ENCODE data around the gene TRERF1.

TRERF1 gene

DNA sequence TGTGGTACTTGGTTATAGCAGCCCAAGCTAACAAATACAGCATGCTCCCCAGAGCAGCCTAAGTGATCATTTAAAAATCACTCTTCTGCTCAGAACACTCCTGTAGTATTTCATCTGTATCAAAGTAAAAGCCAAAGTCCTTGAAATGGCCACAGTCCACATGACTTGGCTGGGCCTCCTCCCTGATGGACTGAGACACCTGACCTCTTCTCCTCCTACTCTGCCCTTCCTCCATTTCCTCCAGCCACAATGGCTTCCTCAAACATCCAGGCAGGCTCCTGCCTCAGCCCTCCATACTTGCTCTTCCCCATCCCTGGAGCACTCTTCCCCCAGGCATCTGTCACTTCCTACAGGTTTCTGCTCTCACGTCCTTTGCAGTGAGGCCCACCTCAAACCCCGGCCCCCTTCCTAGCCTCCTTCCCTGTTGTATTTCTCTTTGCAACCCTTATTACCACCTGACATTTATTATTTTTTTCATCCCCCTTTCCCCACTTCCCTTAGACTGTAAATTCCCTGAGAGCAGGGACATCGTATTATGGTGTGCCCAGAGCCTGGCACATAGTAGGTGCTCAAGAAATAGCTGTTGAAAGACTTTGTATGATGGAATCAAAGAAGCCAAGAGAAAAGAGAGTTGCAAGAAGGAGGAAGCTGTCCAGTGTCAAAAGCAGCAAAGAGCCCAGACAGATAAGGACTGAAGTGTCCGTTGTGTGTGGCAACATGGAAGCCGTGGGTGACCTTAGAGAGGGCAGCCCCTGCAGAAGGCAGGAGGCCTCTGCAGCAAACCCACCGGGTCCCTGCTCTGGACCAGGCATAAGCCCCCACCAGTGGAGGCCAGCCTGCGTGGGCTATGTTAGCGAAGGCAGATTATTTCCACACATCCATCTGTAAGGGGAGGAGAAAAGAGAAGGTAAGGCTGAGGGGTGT, 87.5 kb downstream of the TRERF1 start:
- DNase-seq, result no peak

DNA sequence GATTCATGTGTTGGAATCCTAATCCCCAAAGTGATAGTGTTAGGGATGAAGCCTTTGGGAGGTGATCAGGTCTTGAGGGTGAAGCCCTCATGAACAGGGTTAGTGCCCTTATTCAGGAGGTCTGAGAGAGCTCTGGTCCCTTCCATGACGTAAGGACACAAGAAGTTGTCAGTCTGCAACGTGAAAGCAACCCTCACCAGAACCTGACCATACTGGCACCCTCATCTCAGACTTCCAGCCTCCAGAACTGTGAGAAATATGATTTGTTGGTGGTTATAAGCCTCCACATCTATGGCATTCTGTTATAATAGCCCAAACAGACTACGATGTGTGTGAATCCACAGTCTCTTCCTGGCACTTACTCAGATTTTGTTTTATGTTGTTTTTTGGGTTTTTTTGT, 90.7 kb downstream of the TRERF1 start:
- no peak for DNase-seq

DNA sequence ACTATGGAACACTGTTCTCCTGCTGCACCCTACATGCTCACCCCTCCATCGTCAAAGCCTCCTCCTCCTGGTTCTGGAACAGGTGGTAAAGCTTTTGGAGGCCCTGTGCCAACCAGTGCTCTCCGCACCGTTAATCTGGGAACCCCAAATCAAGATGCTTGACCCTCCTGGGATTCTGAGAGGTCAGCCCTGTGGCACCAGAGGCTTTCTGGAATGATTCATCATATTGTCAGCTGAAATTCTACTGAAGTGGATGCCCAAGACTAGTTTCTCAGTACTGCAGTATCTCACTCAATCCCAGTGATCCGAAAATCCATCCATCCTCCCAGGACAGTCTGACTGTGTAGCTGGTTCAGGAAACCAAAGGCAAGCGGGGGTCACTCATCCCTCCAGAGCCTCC, 92.7 kb downstream of the TRERF1 start:
- no peak for DNase-seq

DNA sequence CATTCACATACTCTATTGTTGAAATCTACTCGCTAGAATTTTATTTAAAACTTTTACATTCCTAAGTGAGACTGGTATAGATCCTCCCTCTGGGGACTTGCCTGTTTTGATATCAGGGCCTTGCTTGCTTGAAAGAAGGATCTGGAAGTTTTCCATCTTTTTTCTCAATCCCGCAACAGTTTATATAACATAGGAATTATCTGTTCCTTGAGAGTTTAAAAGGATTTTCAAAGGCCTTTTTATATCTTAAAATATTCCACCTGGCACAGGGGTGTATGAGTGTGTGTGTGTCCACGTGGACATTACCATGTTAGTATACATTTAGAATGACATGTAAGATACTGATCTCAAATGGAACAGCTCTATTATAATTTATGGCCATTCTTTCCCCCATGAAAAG, 96.3 kb downstream of the TRERF1 start:
- DNase-seq, result no peak

DNA sequence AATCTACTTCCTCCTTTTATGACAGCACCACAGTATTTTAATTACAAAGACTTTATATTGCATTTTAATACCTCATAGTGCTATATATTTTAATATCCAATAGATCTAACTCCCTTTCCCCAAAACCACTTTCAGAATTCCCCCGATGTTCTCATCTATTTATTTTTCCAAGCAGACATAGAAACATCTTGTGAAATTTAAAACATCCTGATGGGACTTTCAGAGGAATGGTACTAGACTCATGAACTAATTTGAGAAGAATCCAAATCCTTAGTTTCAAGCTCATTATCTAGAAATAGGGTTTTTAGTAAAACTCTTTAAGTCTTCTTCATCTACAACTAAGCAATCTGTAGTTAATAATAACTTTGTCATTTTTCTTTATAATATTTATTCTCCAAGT, 97.0 kb downstream of the TRERF1 start:
- no peak for DNase-seq

DNA sequence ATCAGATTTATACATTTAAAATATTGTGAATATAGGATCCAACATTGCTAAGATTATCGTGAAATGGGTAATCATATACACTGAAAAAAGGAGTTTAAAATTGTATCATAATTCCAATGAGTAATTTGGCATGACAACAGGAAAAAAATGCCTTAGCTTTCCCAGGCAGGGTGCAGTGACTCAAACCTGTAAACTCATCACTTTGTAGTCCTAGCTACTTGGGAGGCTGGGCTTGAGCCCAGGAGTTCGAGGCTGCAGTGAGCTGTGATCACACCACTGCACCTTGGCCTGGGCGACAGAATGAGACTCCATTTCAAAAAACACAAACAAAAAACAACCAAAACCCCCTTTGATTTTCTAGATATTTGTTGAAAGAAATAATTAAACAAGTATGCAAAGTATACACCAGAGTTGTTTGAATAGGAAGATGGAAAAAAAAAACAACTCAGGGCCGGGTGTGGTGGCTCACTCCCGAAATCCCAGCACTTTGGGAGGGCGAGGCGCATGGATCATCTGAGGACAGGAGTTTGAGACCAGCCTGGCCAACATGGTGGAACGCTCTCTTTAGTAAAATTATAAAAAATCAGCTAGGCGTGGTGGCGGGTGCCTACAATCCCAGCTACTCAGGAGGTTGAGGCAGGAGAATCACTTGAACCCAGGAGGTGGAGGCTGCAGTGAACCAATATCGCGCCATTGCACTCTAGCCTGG, 98.7 kb downstream of the TRERF1 start:
- DNase-seq, result no peak

DNA sequence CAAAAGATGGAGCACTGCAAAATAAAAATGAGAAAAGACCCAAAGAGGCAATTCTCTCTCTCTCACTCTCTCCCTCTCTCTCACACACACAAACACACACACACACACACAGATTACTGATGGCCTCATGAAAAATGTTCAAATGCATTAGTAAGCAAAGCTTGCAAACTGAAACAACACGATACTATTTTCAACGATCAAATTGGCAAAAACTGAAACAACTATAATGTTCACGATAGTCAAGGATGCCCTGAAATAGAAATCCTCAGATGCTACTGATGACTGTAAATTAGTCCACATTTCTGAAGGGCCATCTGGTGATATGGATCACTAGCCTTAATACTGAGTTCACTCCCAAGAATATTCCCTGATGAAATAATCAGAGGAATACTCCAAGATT, 100.8 kb downstream of the TRERF1 start:
- DNase-seq, result no peak

DNA sequence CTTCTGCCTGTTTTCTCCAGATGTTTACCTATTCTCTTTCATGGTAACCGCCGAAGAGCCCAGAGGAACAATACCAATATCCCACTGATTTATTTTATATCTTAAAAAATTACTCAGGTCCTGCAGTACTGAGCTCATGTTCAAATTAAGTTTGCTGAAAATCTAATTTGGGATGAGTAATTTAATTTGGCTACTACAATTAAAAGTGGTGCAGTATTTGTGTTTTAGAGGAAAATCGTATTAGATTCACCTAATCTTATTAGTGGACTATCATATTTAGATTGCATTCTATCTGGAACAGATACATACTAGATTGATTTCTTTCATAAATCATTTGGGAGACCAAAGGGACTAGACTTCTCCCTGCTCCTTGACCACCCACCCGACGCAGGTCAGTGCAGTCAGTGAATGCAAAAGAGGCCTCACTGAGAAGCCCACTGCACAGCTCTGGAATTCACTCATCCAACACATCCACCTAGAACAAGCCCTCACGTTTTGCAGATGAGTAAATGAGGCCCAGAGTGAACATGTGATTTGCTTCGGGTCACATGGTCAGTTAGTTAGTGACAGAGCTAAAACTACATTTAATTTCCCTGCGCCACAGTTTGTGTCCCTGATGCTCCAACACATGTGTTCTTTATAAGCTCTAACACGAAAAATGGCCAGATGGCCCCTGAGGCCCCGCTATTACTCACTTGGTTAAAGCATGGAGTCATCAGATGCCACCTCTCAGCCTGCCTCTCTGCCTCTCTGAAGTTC, 101.8 kb downstream of the TRERF1 start:
- DNase-seq, result no peak

DNA sequence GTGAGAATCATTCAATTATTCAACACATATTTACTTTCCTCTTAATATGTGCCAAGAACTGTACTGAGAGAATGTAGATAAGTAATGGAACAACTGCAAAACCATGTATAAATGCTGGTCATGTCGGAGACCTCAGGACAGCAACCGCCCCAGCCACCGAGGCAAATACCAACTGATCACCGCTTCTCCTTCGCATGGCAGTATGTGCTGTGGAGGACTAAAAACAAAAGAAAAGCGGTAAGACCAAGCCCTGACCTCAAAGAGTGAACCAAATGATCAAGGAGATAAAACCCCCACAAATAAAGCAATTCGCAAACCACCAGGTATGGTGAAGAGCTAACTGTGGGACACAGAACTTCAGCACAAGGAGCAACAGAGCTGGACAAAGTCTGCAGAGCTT, 104.3 kb downstream of the TRERF1 start:
- no peak for DNase-seq

DNA sequence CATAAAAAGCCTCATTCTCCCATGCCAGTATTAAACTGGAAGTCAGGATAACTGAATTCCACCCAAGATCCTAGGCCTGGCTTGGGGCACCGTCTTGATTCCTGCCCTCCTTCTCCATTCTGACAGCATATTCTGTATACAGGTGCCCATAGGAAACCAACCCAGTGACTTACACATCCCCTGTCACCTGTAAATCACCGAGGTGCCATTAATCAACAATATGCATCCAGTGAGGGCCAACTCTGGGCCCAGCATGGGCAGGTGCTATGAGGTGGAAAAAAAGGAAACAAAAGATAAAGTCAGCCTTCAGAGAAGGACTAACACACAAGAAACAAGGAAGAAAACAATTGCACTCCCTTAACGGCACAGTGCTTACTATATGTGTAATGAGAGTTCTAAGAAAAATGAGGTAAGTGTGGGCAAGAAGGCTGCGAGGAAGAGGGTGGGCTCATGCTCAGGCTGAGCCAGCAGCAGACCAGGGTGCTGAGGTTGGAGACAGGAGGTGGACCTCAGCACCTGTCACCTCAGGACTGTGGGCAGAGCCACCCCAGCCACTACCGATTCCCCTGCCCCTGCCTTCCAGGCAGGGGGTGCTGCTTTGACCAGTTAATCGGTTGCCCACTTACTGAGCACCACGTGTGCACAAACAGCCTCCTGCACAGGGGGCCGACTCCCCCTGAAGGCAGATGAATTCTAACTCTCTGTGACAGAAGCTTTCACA, 105.9 kb downstream of the TRERF1 start:
- DNase-seq, result no peak

DNA sequence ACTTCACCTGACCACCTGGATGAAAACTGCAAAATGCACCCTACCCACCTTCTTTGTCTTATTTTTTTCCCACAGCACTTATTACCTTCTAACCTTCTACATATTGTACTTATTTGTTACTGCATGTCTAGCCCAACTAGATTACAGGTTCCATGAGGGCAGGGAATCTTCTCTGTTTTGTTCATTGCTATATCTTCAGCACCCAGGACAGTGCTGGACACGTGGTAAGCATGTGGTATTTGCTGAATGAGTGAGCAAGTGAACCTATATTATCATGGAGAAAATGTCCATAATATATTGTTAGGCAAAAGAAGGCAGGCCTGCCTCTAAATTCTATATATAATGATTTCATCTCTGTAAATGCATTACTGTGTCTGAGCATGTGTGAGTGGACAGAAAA, 107.0 kb downstream of the TRERF1 start:
- no peak for DNase-seq

DNA sequence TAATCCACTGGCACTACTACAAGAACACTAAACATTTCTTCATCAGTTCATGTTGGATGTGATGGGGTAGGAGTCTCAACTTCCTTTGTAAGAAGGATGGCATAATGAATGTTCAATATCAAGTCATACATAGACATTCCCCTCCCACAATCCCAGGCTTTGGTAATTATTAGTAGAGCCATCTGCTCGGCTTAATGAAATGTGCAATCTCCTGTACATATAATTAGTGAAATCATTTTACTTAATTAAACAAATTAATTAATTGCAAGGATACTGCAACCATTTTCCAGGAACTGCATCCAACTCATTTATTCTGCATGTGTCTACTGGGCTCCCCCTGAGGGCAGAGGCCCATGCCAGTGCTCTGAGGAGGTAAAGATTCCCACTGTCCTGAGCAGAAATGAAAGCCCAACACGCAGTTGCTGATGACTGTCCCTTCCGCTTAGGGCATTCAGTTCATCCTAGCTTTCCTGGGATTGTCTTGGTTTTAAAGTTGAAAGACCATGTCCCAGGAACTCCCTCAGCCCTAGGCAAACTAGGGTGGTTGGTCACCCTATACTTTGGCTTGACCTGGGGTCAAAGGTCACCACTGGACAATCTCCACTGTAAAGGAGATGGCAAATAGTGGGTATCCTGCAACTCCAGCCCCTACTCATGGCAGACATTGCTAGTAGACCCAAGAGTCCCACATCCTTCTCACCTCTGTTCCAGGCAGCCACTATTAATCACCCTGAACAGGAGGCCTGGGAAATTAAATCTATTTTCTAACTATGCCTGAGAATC, 109.8 kb downstream of the TRERF1 start:
- no peak for DNase-seq

DNA sequence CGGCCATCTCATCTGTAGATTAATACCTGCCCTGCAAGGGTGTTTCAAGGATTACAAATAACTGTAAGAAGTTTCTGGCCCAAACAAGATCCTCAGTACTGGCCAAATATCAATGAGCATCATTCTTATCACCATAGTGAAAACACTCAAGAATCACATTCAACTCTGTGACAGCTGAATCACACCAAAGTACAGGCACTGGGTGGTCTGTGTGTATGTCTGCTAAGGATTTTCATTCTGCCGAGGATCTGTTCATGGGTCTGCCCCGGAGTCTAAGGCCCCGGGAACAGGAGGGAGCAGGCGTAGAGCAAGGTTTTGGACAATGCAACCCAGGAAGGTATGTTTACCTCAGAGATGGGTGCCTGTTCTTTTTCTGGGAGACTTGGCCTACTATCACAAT, 110.5 kb downstream of the TRERF1 start:
- DNase-seq, result no peak

DNA sequence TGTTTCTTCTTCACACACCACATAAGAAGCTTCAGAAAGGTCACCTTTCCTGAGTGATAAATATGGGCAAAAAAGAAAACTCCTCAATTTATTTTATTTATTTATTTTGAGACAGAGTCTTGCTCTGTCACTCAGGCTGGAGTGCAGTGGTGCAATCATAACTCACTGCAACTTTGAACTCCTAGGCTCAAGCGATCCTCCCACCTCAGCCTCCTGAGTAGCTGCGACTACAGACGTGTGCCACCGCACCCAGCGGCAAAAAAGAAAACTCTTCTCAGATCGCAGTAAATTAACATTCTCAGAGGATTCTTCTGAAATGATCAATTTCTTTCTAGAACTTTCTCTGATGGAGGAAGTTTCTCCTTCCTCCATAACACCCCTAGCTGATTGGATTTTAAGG, 111.2 kb downstream of the TRERF1 start:
- peak; percentile 42 for DNase-seq

DNA sequence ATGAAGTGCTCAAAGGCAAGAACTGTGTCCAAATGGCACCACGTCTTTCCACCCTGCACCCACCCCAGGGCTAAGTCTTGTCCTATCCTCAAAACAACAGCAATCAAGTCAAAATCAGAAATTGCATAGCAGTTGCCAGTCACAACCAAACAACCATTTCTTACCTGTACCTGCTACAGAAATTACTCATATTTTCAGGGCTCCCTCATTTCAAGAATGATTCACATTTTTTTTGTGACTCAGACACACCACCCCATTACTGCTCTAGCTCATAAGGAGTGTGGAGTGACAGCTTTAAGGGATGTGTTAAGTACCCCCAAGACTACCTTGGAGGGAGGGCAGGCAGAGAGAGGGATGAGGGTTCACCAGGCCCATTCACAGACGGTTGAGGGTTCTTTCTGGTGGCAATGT, 111.7 kb downstream of the TRERF1 start:
- DNase-seq, result peak; percentile 67

DNA sequence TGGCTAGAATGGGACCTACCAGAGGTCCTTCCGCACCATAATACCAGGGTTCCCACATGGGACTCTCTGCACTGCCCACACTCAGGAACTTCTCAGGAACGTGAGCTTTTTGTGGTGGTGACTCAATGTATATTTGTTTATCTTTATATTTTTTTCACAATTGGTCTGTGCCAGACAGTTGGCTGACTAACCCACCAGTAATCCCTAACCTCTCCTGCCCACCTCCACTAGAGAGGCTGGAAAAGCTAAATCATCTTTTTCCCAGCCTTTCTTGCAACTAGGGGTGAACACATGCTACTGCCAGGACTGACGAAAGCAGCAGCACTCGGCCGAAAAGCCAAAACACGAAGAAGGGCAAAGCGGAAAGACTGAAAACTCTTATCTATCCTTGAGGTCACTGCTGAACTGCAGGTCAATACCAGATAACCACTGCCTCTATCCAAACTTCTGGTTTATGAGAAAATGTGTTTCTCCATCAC, 112.9 kb downstream of the TRERF1 start:
- peak; percentile 48 for DNase-seq

DNA sequence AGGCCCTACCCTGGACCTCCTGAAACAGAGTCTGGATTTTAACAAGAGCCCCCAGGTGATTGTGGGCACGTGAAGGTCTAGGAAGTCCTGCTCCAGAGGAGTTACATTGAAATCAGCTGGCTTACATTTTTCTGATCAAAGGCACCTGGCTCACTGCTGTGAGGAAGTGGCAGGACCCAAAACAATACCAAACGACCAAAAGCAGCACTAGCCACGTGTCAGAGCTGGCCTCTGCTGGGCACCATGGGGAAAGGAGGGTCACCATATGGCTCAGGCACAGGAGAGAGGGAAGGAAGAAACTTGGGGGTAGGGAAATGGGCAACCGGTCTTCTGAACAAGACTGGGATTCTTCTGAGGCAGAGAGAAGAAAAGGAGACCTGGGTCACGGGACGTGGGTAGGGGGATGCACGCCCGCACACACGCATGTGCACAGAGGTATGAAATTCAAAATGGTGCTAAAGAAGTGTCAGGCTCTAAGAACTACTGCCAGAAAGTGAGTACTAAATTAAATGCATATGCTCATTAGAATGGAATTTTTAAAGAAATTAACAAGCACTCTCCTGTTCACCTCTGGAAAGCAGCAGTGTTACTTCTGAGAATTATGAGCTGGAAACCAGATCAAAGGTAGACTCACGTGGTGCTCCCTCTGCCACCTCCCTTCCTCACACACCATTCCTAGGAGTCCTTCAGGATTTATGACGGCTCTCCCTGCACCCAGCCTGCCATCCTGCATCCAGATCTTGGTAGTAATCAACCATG, 113.6 kb downstream of the TRERF1 start:
- no peak for DNase-seq

DNA sequence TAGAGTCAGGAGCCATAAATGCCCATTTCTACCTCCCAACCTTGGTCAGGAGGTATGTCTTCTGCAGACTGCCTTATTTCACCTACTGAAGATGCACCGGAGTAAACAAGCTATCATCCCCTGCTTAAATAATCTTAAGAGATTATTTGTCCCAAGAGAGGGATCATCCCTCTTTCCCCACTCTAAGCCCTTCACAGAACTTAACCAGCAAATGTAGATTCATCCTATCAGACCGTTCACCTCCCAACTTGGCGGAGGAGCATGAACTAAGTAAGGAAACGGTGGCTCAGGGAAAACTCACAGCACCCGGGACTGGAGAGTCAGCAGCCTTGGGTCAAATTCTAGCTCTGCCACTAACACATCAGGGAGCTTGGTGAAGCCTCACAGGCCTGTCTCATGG, 115.3 kb downstream of the TRERF1 start:
- DNase-seq, result no peak

DNA sequence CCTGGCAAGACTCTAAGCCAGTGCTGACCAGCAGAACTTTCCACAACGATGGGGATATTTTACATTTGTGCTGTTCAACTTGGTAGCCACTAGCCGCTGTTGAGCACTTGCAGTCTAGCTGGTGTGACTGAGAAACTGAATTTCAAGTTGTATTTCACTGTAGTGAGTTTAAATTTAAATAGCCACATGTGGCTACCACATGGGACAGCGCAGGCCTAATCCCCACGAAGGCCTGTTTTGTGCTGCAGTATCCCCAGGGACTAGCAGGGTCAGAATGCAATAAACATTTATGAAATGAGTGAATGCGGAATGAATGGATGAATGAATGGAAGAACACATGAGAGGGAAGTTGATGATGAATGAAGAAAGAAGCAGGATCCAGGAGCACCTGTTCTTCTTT, 115.8 kb downstream of the TRERF1 start:
- no peak for DNase-seq

DNA sequence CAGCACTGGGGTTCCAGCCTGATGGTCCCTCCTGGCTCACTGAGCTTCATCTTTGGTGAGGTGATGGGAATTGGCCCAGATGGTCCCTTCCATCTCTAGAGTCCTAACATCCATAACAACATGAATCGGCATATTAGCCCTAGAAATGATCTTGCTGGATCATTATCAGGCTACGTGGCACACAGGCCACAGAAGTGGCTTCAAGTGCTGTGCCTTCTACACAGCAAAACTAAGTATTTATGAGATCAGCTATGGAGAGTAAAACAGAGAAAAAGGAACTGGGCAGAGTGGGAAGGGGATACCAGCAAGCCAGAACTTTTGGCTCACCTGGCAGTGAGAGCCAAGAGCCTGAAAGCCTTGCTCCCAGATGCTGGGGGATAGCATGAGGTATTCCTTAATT, 116.9 kb downstream of the TRERF1 start:
- DNase-seq, result no peak

DNA sequence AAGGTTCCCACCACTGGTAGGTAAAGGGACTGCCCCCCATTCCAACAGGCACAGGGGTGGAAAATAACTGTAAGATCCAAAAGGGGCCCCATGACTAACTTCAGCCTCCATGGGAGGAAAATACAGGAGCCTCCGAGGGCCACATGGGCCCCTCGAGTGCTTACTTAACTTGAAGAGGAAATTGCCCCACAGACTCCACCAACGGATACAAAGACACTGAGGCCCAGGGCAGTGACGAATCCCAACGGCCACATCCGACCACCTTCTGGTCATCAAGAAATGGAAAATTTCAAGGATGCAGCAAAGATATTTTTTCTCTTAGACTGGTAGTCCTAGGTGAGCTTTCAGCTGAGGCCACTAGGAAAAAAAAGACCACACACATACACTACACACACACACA, 118.1 kb downstream of the TRERF1 start:
- DNase-seq, result no peak
